Mammary epithelial cell (primary cell): ENCODE measurements around the gene HYAL2.

Source experiments
- CTCF ChIP-seq, 2 donors: IDR thresholded peaks in 1 of 2; conservative IDR thresholded peaks in 1 of 2; 2 replicates each; pipeline ENCODE4 v1.5.1; 2011 to 2012; ENCODE audit warnings: inconsistent platforms in 2 of 2, low read length in 2 of 2, mild to moderate bottlenecking in 2 of 2, control low read depth in 1 of 2, low read depth in 1 of 2; ENCODE audit not compliant: insufficient read depth in 1 of 2; ENCODE audit errors: extremely low read depth in 1 of 2
- EZH2 ChIP-seq: IDR thresholded peaks from 2 replicates; pipeline ENCODE4 v1.6.1; 2012; ENCODE audit warnings: low read length, inconsistent platforms, borderline replicate concordance

GRCh38 chr3:50359760-50360110 lies 37.2 kb upstream of the HYAL2 start:
- TF ChIP-seq CTCF (conservative IDR thresholded peaks at IDR 0.05 in 1 of 2, IDR thresholded peaks at IDR 0.05 in 1 of 2; ENCODE audit: extremely low read depth in 1 of 2, insufficient read depth in 1 of 2, low read depth in 1 of 2, low read length in 2 of 2) (no peak), EZH2 (no peak)
